Measurements from ENCODE around the gene E2F6. TPM values are rescaled to one million over a fixed set of nuclear protein-coding genes. Genes with fewer than 3 reads are reported as not detected.

E2F6 gene
- polyA plus RNA-seq, 1 of the 3 experiments (the other 2 are of a cell fraction), result 15.3 TPM

GRCh38 chr2:11430729-11431128, 35.2 kb downstream of the E2F6 start:
- no peak overlapping the region for H3K27ac ChIP-seq (ENCODE audit: low read depth in 2 of 2, low read length in 1 of 2)
- POLR2A ChIA-PET, result no interaction called here
- no peaks in the 10 kb centered on the region for H3K9me3 ChIP-seq
- H3K9ac ChIP-seq, result no peak overlapping the region
- WGBS (ENCODE audit: low lambda C conversion rate), result 93% methylated on average over 5 of the region's 5 CpGs
- DNase-seq, result no peak
- H3K4me3 ChIP-seq (ENCODE audit: low read depth in 2 of 2, low read length in 1 of 2), result no peak overlapping the region
- CTCF ChIA-PET, result interaction anchor here (1.9 to 3.5 kb wide), 3 partner anchors 16 to 298 kb away, joined by 7 to 11 read pairs (median 8); no protein-coding TSS in a partner anchor
- H3K27me3 ChIP-seq (ENCODE audit: insufficient read depth), result no peaks in the 10 kb centered on the region
- no peaks in the 10 kb centered on the region for H3K9me2 ChIP-seq
- H2AFZ ChIP-seq (ENCODE audit: low read depth), result no peak overlapping the region
- no peak for TF ChIP-seq IRF3 (IDR thresholded peaks at IDR 0.05; ENCODE audit: low read depth, low read length)
- no peak for TF ChIP-seq FOXM1 (IDR thresholded peaks at IDR 0.05; ENCODE audit: low read depth)
- TF ChIP-seq POLR2AphosphoS5 (IDR thresholded peaks at IDR 0.05; ENCODE audit: low read depth, low read length), result no peak
- no peak for TF ChIP-seq CTCF (IDR thresholded peaks at IDR 0.05)
- no peak for TF ChIP-seq MEF2A (IDR thresholded peaks at IDR 0.05; ENCODE audit: borderline replicate concordance, low read depth)
- H3K79me2 ChIP-seq (ENCODE audit: insufficient read depth), result no peaks in the 10 kb centered on the region
- H3F3A ChIP-seq (replicated peaks; ENCODE audit: insufficient read depth), result no peaks in the 10 kb centered on the region
- no peaks in the 10 kb centered on the region for H4K20me1 ChIP-seq (ENCODE audit: insufficient read depth)
- peaks cover 0 to 11% of the 10 kb centered on the region in 2 experiments for H3K36me3 ChIP-seq (replicated peaks in 1 of 2; ENCODE audit: control insufficient read depth in 1 of 2, insufficient read depth in 2 of 2, low read length in 1 of 2)
- peaks cover 0 to 2% of the 10 kb centered on the region in 2 experiments; a peak in 1 of 4 replicates for H3K4me1 ChIP-seq (ENCODE audit: control insufficient read depth in 1 of 2, insufficient read depth in 2 of 2, low read depth in 1 of 2, low read length in 1 of 2)
- H3K4me2 ChIP-seq, result no peak overlapping the region

- Histone ChIP-seq H3K4me1 (ENCODE audit: control insufficient read depth in 1 of 2, insufficient read depth in 2 of 2, low read depth in 1 of 2, low read length in 1 of 2) (peaks cover 0 to 4% of the 10 kb centered on the region in 2 experiments; a peak in 2 of 4 replicates), H3K4me3 (ENCODE audit: low read depth in 2 of 2, low read length in 1 of 2) (no peak overlapping the region), H4K20me1 (ENCODE audit: insufficient read depth) (no peaks in the 10 kb centered on the region), H3F3A (replicated peaks; ENCODE audit: insufficient read depth) (no peaks in the 10 kb centered on the region), H3K4me2 (no peak overlapping the region), H3K27ac (ENCODE audit: low read depth in 2 of 2, low read length in 1 of 2) (peak overlapping the region in 1 of 2 experiments; percentile 3; a peak in 1 of 4 replicates), H3K36me3 (replicated peaks in 1 of 2; ENCODE audit: control insufficient read depth in 1 of 2, insufficient read depth in 2 of 2, low read length in 1 of 2) (no peaks in the 10 kb centered on the region), H3K9me3 (no peaks in the 10 kb centered on the region), H2AFZ (ENCODE audit: low read depth) (no peak overlapping the region), H3K79me2 (ENCODE audit: insufficient read depth) (no peaks in the 10 kb centered on the region), H3K9ac (no peak overlapping the region), H3K9me2 (no peaks in the 10 kb centered on the region), H3K27me3 (ENCODE audit: insufficient read depth) (no peaks in the 10 kb centered on the region)
- POLR2A ChIA-PET, result no interaction called here
- peak; percentile 72 for DNase-seq
- CTCF ChIA-PET, result interaction anchor here (0.8 to 2.7 kb wide), 6 partner anchors 9 to 303 kb away, joined by 3 to 18 read pairs (median 4); a partner anchor contains a TSS
- TF ChIP-seq FOXJ3 (CRISPR knock-in tag; IDR thresholded peaks at IDR 0.05) (no peak), FOXM1 (IDR thresholded peaks at IDR 0.05; ENCODE audit: low read depth) (no peak), RAD21 (IDR thresholded peaks at IDR 0.05; ENCODE audit: low read length) (no peak), GABPA (IDR thresholded peaks at IDR 0.05; ENCODE audit: low read depth) (no peak), YY1 (IDR thresholded peaks at IDR 0.05; ENCODE audit: low read depth) (no peak), EP300 (IDR thresholded peaks at IDR 0.05; ENCODE audit: borderline replicate concordance in 1 of 2, low read depth in 1 of 2, low read length in 1 of 2) (peak in 1 of 2 experiments; percentile 86; a peak in 2 of 4 replicates), USF2 (IDR thresholded peaks at IDR 0.05; ENCODE audit: borderline replicate concordance, low read depth, low read length) (no peak), JUND (IDR thresholded peaks at IDR 0.05) (no peak), CTCF (IDR thresholded peaks at IDR 0.05) (no peak), ZBTB33 (IDR thresholded peaks at IDR 0.05; ENCODE audit: borderline replicate concordance, low read depth) (no peak), FOSL2 (IDR thresholded peaks at IDR 0.05; ENCODE audit: borderline replicate concordance, low read depth) (no peak), IRF3 (IDR thresholded peaks at IDR 0.05; ENCODE audit: low read depth, low read length) (no peak), TEAD4 (IDR thresholded peaks at IDR 0.05; ENCODE audit: borderline replicate concordance, insufficient read depth) (no peak), RCOR1 (IDR thresholded peaks at IDR 0.05; ENCODE audit: low read length) (peak; percentile 55; the same call in 1 of the 2 replicates)
These were observed 38.7 kb downstream of the E2F6 start for GRCh38 chr2:11427224-11427623.

All from SK-N-SH (cell line).